OCI-LY3 (cell line): ENCODE measurements around the gene PLCB4.
"Not testable (repeated sequence)": the region's sequence is repeated elsewhere in the genome, so short reads cannot be mapped to it uniquely, and the experiment has no call there.

Source experiments
- H2AFZ ChIP-seq: fragments of 200-600, 300-600 bp; shearing (Covaris generic); 2 replicates; pipeline ENCODE4 v1.6.0; 2014; ENCODE audit warnings: antibody characterized with exemption, low read depth, low read length
- H3K27ac ChIP-seq: fragments of 200-600, 300-600 bp; sonication (generic); 2 replicates; pipeline ENCODE4 v1.5.1; 2014; ENCODE audit warnings: mild to moderate bottlenecking, low read length, moderate library complexity, mixed read lengths
- H3K27me3 ChIP-seq: fragments of 200-600, 300-600 bp; sonication (generic); 2 replicates; pipeline ENCODE4 v1.6.1; 2014; ENCODE audit warnings: low read depth, low read length, mixed read lengths
- H3K36me3 ChIP-seq: fragments of 200-600, 300-600 bp; sonication (generic); replicated peaks from 2 replicates; pipeline ENCODE3; 2014; ENCODE audit warnings: low read depth, low read length, mixed read lengths
- H3K4me1 ChIP-seq: fragments of 300-600, 200-600 bp; sonication (generic); 2 replicates; pipeline ENCODE4 v1.6.1; 2014; ENCODE audit warnings: low read length, mixed read lengths
- H3K4me2 ChIP-seq: fragments of 200-600, 300-600 bp; sonication (generic); 2 replicates; pipeline ENCODE4 v1.6.1; 2014; ENCODE audit warnings: low read length, mixed read lengths
- H3K4me3 ChIP-seq: fragments of 300-600, 200-600 bp; sonication (generic); 2 replicates; pipeline ENCODE4 v1.5.1; 2014; ENCODE audit warnings: antibody characterized with exemption, mild to moderate bottlenecking, low read length, moderate library complexity
- H3K79me2 ChIP-seq: fragments of 300-600, 200-600 bp; shearing (Covaris generic); 2 replicates; pipeline ENCODE4 v1.6.1; 2014; ENCODE audit warnings: mild to moderate bottlenecking, low read length, mixed read lengths
- H3K9ac ChIP-seq: fragments of 300-600, 200-600 bp; shearing (Covaris generic); 2 replicates; pipeline ENCODE4 v1.6.0; 2014; ENCODE audit warnings: mild to moderate bottlenecking, low read length, moderate library complexity
- H3K9me3 ChIP-seq: fragments of 200-600, 300-600 bp; shearing (Covaris generic); 2 replicates; pipeline ENCODE4 v1.6.1; 2014; ENCODE audit warnings: low read length, mixed read lengths; ENCODE audit not compliant: insufficient read depth
- H4K20me1 ChIP-seq: fragments of 200-600, 300-600 bp; sonication (generic); 2 replicates; pipeline ENCODE4 v1.6.1; 2016; ENCODE audit warnings: low read length, mixed read lengths; ENCODE audit not compliant: insufficient read depth
- EZH2phosphoT487 ChIP-seq: fragments of 200-600 bp; shearing (Covaris generic); IDR thresholded peaks from 2 replicates; pipeline ENCODE4 v1.6.1; 2018; ENCODE audit warnings: antibody characterized with exemption, mixed run types, low read depth
- TF ChIP-seq, protein P1 (sequence below): fragments of 200-600, 300-600 bp; sonication (generic); IDR thresholded peaks from 2 replicates; pipeline ENCODE4 v1.5.1; 2014; ENCODE audit warnings: antibody characterized with exemption, low read length, low read depth

The PLCB4 gene

DNA sequence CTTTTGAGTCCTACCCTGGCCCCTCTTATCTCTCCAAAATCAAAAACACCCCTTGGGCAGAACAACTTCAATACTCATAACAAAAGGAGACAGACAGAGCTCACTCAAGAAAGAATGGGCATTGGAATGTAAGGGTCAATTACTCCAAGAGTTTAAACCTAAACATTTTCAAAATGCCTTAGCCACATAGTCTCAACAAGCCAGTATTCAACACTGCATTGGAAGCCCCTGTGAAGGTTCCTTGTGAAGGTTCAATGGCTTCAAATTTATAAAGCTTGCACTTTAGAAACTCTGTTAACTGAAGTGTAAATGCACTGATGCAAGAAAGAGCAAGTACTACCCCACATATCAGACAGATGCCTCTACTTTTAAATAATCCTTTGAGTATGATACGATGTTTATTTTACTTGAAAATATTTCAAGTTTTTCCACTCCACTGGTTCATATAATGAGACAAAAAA is 306.4 kb downstream of the PLCB4 start:
- Histone ChIP-seq H3K79me2 (no peaks in the 10 kb centered on the region), H3K4me2 (no peak overlapping the region), H3K9me3 (no peaks in the 10 kb centered on the region), H3K27me3 (peaks cover 28% of the 10 kb centered on the region), H3K27ac (no peak overlapping the region), H3K9ac (no peak overlapping the region), H2AFZ (no peak overlapping the region), H4K20me1 (no peaks in the 10 kb centered on the region), H3K36me3 (no peaks in the 10 kb centered on the region), H3K4me3 (no peak overlapping the region), H3K4me1 (no peaks in the 10 kb centered on the region)
- TF ChIP-seq, protein P1, sequence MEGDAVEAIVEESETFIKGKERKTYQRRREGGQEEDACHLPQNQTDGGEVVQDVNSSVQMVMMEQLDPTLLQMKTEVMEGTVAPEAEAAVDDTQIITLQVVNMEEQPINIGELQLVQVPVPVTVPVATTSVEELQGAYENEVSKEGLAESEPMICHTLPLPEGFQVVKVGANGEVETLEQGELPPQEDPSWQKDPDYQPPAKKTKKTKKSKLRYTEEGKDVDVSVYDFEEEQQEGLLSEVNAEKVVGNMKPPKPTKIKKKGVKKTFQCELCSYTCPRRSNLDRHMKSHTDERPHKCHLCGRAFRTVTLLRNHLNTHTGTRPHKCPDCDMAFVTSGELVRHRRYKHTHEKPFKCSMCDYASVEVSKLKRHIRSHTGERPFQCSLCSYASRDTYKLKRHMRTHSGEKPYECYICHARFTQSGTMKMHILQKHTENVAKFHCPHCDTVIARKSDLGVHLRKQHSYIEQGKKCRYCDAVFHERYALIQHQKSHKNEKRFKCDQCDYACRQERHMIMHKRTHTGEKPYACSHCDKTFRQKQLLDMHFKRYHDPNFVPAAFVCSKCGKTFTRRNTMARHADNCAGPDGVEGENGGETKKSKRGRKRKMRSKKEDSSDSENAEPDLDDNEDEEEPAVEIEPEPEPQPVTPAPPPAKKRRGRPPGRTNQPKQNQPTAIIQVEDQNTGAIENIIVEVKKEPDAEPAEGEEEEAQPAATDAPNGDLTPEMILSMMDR: no peak
- no peak for TF ChIP-seq EZH2phosphoT487

DNA sequence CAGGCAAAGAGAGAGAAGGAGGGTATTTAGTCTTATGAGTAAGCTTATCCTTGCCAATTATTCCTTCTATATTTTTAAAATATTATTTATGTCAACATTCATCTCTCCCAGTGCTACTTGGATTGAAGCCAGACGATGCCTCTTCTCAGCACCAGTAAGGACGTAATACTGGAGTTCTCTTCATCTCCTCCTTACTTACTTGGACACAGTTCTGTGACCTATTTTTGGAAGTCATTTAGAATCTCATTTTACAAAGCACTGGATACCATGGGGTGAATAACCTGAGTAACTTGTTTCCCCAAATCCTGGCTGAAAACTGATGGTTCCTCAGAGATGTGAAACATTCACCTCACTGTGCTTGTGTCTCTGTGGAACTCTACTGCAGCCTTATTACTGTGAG is 308.1 kb downstream of the PLCB4 start:
- no peaks in the 10 kb centered on the region for H4K20me1 ChIP-seq
- H3K79me2 ChIP-seq: no peaks in the 10 kb centered on the region
- no peak overlapping the region for H3K27ac ChIP-seq
- H3K4me1 ChIP-seq: no peaks in the 10 kb centered on the region
- H3K4me3 ChIP-seq: no peak overlapping the region
- TF ChIP-seq, protein P1: no peak
- TF ChIP-seq EZH2phosphoT487: no peak
- H2AFZ ChIP-seq: no peak overlapping the region
- H3K9me3 ChIP-seq: no peaks in the 10 kb centered on the region
- no peaks in the 10 kb centered on the region for H3K36me3 ChIP-seq
- H3K27me3 ChIP-seq: peaks cover 28% of the 10 kb centered on the region
- H3K9ac ChIP-seq: no peak overlapping the region
- H3K4me2 ChIP-seq: no peak overlapping the region

DNA sequence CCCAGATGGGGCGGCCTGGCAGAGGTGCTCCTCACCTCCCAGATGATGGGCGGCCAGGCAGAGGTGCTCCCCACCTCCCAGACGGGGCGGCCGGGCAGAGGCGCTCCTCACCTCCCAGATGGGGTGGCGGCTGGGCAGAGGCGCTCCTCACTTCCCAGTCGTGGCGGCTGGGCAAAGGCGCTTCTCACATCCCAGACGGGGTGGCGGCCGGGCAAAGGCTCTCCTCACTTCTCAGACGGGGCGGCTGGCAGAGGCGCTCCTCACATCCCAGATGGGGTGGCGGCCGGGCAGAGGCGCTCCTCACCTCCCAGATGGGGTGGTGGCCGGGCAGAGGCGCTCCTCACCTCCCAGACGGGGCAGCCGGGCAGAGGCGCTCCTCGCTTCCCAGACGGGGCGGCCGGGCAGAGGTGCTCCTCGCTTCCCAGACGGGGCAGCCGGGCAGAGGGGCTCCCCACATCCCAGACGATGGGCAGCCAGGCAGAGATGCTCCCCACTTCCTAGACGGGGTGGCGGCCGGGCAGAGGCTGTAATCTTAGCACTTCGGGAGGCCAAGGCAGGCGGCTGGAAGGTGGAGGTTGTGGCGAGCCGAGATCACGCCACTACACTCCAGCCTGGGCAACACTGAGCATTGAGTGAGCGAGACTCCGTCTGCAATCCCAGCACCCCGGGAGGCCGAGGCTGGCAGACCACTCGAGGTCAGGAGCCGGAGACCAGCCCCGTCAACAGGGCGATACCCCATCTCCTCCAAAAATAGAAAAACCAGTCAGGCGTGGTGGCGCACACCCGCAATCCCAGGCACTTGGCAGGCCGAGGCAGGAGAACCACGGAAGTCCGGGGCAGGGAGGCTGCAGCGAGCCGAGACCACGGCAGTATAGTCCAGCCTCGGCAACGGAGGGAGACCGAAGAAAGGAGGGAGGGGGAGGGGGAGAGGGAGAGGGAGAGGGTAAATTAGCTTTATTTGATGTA is 316.7 kb downstream of the PLCB4 start:
- H3K79me2 ChIP-seq, H3K4me1 ChIP-seq, H3K4me2 ChIP-seq, H2AFZ ChIP-seq, H3K9ac ChIP-seq, H3K9me3 ChIP-seq, H3K36me3 ChIP-seq, H4K20me1 ChIP-seq, H3K4me3 ChIP-seq, H3K27ac ChIP-seq: not testable (repeated sequence)
- H3K27me3 ChIP-seq: peaks cover 24% of the 10 kb centered on the region

DNA sequence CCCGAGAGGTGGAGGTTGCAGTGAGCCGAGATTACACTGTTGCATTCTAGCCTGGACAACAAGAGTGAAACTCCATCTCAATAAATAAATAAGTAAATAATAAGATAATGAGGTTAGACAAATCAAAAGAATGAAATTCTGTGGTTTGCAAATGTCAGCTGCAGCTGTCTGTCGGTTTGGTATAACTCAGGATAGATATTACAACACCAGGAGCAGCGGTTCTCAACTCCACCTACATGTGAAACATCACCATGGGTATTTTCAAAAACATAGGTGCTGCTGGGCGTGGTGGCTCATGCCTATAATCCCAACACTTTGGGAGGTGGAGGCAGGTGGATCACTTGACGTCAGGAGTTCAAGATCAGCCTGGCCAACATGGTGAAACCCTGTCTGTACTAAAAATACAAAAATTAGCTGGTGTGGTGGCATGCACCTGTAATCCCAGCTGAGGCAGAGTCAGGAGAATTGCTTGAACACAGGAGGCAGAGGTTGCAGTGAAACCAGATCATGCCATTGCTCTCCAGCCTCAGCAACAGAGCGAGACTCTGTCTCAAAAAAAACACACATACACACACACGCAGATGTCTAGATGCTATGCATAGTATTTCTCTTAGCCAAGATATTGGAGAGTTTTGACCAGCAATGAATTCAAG is 319.4 kb downstream of the PLCB4 start:
- no peak for TF ChIP-seq EZH2phosphoT487
- TF ChIP-seq, protein P1: no peak
- H3K36me3 ChIP-seq: no peaks in the 10 kb centered on the region
- H3K9me3 ChIP-seq: no peaks in the 10 kb centered on the region
- H3K4me1 ChIP-seq: no peaks in the 10 kb centered on the region
- H3K27me3 ChIP-seq: peaks cover 35% of the 10 kb centered on the region
- H3K4me2 ChIP-seq: no peak overlapping the region
- H2AFZ ChIP-seq: no peak overlapping the region
- 0 out of 2 replicates have a peak, but pooled peaks cover 4% of the 10 kb centered on the region for H4K20me1 ChIP-seq
- no peak overlapping the region for H3K4me3 ChIP-seq
- no peak overlapping the region for H3K9ac ChIP-seq
- no peaks in the 10 kb centered on the region for H3K79me2 ChIP-seq
- H3K27ac ChIP-seq: no peak overlapping the region
